GM19372 (cell line): ENCODE data around the gene BTLA.
A peak's percentile ranks its signal among the peaks of the same experiment; 100 is the strongest.
"Not testable (repeated sequence)": the region's sequence is repeated elsewhere in the genome, so short reads cannot be mapped to it uniquely, and the experiment has no call there.

ENCODE experiments used
- ATAC-seq: cut with Tn5 transposase; IDR thresholded peaks from one replicate; pipeline ENCODE4 v1.9.1; 2021; ENCODE audit warnings: mild to moderate bottlenecking, low read depth, moderate library complexity; ENCODE audit not compliant: unreplicated experiment

The BTLA gene

DNA sequence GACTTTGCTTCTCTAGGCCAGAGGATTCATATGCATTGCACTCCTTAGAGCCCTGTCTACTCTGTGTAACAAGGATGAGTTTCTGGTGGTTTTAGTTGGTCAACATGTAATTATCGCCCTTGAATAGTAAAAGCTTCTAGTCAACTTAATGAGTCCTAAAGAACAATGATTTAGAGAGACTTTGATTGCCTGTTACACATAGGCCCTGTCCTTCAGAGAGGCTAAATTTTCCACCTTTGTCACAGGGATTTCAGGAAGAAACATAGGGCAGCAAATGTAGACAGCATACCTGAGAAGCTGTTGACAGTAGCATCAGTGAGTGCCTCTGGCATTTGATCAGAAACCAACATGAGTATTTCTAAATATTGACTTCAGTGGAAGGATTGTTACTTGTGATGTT, 7.1 kb downstream of the BTLA start:
- ATAC-seq: no peak

DNA sequence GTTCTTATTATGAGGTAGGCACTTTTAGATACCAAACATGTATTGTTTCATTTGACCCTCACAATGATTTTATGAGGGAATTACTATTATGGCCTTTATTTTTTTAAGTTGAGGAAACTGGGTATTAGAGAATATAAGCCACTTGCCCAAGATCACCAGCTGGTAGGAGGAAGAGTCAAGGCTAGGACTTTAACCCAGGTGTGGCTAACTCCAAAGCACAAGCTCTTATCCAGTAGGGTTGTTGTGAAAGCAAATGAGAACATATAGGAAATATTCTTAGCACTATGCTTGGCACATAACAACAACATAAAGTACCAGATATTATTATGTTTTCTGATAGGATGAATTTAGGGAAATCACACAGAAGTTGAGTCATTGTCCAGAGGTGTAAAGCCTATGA, 7.9 kb downstream of the BTLA start:
- no peak for ATAC-seq

GRCh38 chr3:112489674-112490479, 9.4 kb downstream of the BTLA start:
- ATAC-seq: peak; percentile 44

DNA sequence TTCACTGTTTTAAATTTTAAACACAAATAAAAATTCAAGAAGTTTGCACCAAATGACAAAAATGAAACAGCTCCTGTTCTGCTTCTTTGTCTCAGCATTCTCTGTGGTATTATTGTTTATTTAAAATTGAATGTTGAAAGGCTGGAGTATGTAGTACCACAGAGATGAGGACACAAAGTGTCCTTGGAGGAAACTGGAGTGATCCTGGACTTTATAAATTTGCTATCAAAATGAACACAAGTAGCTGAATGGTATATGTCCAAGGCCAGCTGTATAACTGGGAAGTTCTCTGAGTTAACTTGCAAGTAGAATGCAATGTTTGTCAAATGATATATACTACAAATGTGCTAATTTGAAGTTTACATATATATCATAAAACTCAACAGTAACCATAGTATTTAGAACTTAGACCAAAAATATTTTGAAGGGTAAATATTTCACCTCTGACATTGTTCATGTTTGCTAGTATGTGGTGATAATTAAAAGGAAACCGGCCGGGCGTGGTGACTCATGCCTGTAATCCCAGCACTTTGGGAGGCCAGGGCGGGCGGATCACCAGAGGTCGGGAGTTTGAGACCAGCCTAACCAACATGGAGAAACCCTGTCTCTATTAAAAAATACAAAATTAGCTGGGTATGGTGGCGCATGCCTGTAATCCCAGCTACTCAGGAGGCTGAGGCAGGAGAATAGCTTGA, 12.3 kb downstream of the BTLA start:
- ATAC-seq: no peak

DNA sequence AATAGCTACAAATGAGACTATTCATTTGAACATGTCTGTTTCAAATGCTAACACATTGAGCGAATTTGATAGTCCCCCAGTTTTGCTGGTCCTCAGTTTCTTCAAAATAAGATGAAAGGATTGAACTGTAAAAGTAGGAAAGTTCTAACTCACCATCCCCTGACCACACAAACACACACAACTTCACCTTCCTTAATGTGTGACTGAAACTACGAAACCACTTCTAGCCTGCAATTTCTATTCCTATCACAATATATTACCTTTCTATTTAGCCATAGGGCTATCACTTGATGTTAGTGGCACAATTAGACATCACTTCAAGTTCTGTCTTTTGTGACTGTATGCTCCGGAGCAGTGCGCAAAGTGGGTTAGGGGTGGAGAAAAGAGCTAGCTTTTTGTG, 14.9 kb downstream of the BTLA start:
- ATAC-seq: no peak

- no peak for ATAC-seq
Observed at GRCh38 chr3:112482675-112483074, 16.6 kb downstream of the BTLA start.

- no peak for ATAC-seq
Observed at GRCh38 chr3:112481302-112481721, 18.0 kb downstream of the BTLA start.

DNA sequence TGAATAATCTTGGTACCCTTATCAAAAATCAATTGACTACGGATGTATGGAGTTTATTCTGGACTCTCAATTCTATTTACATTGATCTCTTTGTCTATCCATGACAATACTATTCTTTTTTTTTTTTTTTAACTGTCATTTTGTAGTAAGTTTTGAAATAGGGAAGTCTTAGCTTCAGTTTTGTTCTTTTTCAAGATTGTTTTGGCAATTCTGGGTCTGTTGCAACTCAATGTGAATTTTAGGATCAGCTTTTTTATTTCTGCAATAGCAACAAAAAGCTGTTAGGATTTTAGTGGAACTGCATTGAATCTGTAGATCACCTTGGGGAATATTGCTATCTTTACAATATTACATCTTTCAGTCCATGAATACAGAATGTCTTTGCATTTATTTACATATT, 21.4 kb downstream of the BTLA start:
- ATAC-seq: no peak

DNA sequence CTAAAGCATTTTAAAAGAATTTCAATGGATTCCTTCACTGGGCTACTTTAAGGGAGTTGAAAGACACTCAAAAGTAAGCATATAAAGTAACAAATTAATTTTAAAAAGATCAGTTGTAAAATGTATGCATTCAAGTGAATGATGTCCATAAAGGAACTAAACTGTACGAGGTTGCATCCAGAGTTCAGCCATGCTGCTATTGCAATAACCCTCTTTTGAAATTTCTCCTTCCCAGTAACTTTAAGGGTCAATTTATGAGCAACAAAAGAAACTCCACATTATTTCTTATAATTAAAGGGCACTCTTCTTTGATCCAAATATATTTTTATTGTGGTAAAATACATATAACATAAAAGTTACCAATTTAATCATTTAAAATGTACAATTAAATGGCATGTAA, 22.9 kb downstream of the BTLA start:
- ATAC-seq: no peak

- no peak for ATAC-seq
Observed at GRCh38 chr3:112474796-112475195, 24.5 kb downstream of the BTLA start.

- no peak for ATAC-seq
Observed at GRCh38 chr3:112472691-112473090, 26.6 kb downstream of the BTLA start.

- ATAC-seq: no peak
Observed at GRCh38 chr3:112471596-112472325, 27.5 kb downstream of the BTLA start.

GRCh38 chr3:112470788-112471187, 28.5 kb downstream of the BTLA start:
- no peak for ATAC-seq

GRCh38 chr3:112469671-112470070, 29.6 kb downstream of the BTLA start:
- ATAC-seq: no peak

DNA sequence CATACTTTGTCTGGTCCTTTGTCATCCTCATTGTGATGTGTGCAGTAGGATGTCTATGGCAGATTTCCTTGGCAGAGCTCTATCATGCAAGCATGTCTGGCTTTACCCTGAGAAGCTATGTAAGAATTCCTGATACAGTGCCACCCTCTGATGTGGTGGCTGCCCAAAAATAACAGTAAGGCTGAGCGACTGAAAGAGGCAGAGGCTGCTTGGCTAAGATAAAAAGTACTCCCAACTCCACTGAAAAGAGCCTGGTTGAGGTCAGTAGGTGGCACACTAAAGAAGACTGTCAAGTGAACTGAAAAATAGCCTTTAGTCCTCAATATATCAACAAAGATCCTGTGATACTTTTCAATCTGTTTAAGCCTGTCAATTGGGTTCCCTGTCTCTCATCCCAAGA, 31.7 kb downstream of the BTLA start:
- ATAC-seq: no peak

DNA sequence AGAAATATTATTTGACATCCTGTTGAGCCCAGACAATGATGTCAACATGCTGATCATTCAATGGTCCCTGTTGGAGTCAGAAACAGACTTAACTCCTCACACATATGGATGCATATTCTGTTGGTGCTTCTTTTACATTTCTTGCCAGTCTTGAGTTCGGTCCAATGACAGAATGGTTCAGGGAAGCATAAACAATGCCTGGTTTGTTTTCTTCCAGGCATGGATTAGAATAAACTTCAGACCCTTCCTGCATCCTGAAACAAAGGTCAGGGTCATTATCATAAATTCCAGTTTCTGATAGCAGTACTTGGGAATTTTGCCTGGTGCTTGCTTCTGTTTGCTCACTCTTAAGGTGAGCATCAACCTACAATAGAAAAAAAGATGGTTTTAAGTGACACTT, 33.3 kb downstream of the BTLA start:
- no peak for ATAC-seq

GRCh38 chr3:112464264-112464663, 35.0 kb downstream of the BTLA start:
- ATAC-seq: no peak

DNA sequence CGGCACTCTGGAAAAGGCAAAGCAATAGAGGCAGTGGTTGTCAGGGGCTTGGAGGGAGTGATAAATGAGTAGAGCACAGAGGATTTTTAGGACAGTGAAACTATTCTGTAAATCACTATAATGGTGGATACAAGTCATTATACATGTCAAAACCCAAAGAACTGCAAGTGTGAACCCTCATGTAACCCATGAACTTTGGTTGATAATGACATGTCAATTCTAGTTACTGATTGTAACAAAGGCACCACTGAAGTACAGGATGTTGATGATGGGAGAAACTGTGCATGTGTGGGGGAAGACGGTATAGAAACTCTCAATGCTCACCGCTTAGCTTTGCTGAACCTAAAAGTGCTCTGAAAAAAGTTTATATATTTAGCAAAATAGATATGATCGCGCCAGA, 36.0 kb downstream of the BTLA start:
- ATAC-seq: peak; percentile 44

DNA sequence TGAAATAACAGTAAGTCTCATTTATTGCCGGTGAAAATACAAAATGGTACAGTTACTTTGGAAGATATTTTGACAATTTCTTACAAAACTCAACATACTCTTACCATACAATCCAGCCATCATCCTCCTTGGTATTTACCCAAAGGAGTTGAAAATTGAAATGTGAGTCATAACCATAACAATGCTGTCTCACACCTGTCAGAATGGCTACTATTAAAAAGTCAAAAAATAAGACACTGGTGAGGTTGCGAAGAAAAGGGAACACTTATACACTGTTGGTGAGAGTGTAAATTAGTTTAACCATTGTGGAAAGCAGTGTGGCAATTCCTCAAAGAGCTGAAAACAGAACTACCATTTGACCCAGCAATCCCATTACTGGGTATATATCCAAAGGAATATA, 37.5 kb downstream of the BTLA start:
- ATAC-seq: not testable (repeated sequence)

- ATAC-seq: peak; percentile 45
Observed at GRCh38 chr3:112460519-112461195, 38.6 kb downstream of the BTLA start.

GRCh38 chr3:112459750-112460149, 39.5 kb downstream of the BTLA start:
- ATAC-seq: peak; percentile 32
